Astrocyte of the cerebellum (primary cell): ENCODE measurements around the gene MATCAP1.
A peak's percentile ranks its signal among the peaks of the same experiment; 100 is the strongest.

ENCODE experiments used
- DNase-seq: peaks from one replicate; pipeline ENCODE4 v3.0.0-alpha.2; 2011; ENCODE audit warnings: low read depth
- H3K4me3 ChIP-seq: 2 replicates; pipeline ENCODE4 v1.5.1; 2011; ENCODE audit warnings: mild to moderate bottlenecking, low read depth, low read length, moderate library complexity
- CTCF ChIP-seq: IDR thresholded peaks from 2 replicates; pipeline ENCODE4 v1.5.1; 2012; ENCODE audit warnings: low read length, low read depth, moderate library complexity, mild to moderate bottlenecking; ENCODE audit errors: missing control alignments
- in situ Hi-C: cut with HindIII; loops from 2 replicates; pipeline ENCODE4 v1.10.0; 2017; ENCODE audit warnings: low sequenced_read_pairs

MATCAP1 gene

GRCh38 chr16:67180166-67180565, 3.6 kb downstream of the MATCAP1 start:
- in situ Hi-C loops = no loop called here
- no peak overlapping the region for H3K4me3 ChIP-seq
- TF ChIP-seq CTCF = no peak
- no peak for DNase-seq

GRCh38 chr16:67179421-67180080, 4.2 kb downstream of the MATCAP1 start:
- H3K4me3 ChIP-seq = no peak overlapping the region
- in situ Hi-C loops = no loop called here
- DNase-seq = no peak
- no peak for TF ChIP-seq CTCF

- in situ Hi-C loops = no loop called here
- TF ChIP-seq CTCF = no peak
- H3K4me3 ChIP-seq = peak overlapping the region; percentile 9
- DNase-seq = no peak
Observed at GRCh38 chr16:67177743-67178699, 5.7 kb downstream of the MATCAP1 start.

- no peak for DNase-seq
- TF ChIP-seq CTCF = no peak
- in situ Hi-C loops = no loop called here
- no peak overlapping the region for H3K4me3 ChIP-seq
Observed at GRCh38 chr16:67176662-67177061, 7.1 kb downstream of the MATCAP1 start.

- H3K4me3 ChIP-seq = peak overlapping the region; percentile 33
- TF ChIP-seq CTCF = no peak
- in situ Hi-C loops = no loop called here
Observed at GRCh38 chr16:67174706-67175231, 9.0 kb downstream of the MATCAP1 start.

GRCh38 chr16:67173808-67174705, 9.7 kb downstream of the MATCAP1 start:
- DNase-seq = no peak
- in situ Hi-C loops = no loop called here
- H3K4me3 ChIP-seq = peak overlapping the region; percentile 33
- TF ChIP-seq CTCF = no peak

More at GRCh38 chr16:67174706-67175231, 9.0 kb downstream of the MATCAP1 start:
- DNase-seq = no peak
